ENCODE measurements around the gene TRABD2B.

The TRABD2B gene

DNA sequence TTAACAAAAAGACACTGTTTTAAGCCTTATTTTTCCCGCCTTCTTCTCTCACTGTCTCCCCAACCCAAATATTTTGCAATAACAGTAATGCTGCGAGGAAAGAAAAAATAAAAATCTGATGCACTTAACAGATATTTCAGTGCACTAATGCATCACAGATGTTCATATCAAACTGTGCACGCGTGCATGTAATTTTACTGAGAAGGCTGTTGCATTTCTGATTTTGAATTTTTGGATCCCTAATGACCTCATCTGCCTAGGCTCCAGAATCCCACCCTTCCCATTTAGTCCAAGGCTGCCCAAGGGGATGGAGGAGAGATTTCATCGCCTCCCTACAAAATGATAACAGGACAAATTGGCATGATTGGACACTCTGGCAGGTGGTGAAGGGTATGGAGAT, 5.5 kb downstream of the TRABD2B start:
- TF ChIP-seq EZH2 (IDR thresholded peaks at IDR 0.05; ENCODE audit: borderline replicate concordance, low read depth, low read length, severe bottlenecking) = no peak
- TF ChIP-seq, protein P1, sequence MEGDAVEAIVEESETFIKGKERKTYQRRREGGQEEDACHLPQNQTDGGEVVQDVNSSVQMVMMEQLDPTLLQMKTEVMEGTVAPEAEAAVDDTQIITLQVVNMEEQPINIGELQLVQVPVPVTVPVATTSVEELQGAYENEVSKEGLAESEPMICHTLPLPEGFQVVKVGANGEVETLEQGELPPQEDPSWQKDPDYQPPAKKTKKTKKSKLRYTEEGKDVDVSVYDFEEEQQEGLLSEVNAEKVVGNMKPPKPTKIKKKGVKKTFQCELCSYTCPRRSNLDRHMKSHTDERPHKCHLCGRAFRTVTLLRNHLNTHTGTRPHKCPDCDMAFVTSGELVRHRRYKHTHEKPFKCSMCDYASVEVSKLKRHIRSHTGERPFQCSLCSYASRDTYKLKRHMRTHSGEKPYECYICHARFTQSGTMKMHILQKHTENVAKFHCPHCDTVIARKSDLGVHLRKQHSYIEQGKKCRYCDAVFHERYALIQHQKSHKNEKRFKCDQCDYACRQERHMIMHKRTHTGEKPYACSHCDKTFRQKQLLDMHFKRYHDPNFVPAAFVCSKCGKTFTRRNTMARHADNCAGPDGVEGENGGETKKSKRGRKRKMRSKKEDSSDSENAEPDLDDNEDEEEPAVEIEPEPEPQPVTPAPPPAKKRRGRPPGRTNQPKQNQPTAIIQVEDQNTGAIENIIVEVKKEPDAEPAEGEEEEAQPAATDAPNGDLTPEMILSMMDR (IDR thresholded peaks at IDR 0.05; ENCODE audit: borderline replicate concordance, extremely low read depth, low read length, poor library complexity, severe bottlenecking) = no peak
- Histone ChIP-seq H2AFZ (ENCODE audit: low read depth, low read length) (no peak overlapping the region), H3K4me2 (ENCODE audit: insufficient read depth, low read length) (no peak overlapping the region), H3K79me2 (ENCODE audit: insufficient read depth, low read length) (no peaks in the 10 kb centered on the region), H3K36me3 (ENCODE audit: insufficient read depth, low read length) (no peaks in the 10 kb centered on the region), H3K9me3 (ENCODE audit: insufficient read depth, low read length, severe bottlenecking) (no peaks in the 10 kb centered on the region), H4K20me1 (ENCODE audit: insufficient read depth, low read length) (no peaks in the 10 kb centered on the region), H3K4me1 (ENCODE audit: insufficient read depth, low read length) (no peaks in the 10 kb centered on the region), H3K27me3 (ENCODE audit: insufficient read depth, low read length, poor library complexity) (peaks cover 6% of the 10 kb centered on the region), H3K27ac (ENCODE audit: low read length) (no peak overlapping the region), H3K9ac (ENCODE audit: low read depth, low read length) (no peak overlapping the region), H3K4me3 (ENCODE audit: low read depth in 1 of 2, low read length in 2 of 2) (no peak overlapping the region)
- no peak for ATAC-seq (ENCODE audit: insufficient read depth, low read depth)
- DNase-seq = no peak

DNA sequence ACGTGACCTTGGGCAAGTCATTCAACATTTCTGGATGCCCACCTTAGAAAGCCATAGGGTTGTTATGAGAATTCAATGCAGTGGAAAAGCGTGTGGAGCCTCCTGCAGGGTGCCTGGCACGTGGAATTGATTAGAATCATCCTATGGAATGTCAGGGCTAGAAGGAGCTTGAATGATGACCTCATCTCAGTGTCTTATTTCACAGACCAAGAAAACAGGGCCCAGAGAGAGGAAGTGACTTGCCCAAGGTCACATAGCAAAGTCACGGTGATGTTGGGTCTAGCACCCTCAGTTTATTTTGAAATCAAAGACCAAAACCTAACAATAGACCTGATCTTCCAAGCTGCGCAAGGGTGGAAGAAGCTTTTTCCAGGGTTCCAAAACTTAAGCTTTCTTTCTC, 6.0 kb downstream of the TRABD2B start:
- H2AFZ ChIP-seq (ENCODE audit: low read depth, low read length) = no peak overlapping the region
- no peaks in the 10 kb centered on the region for H3K36me3 ChIP-seq (ENCODE audit: insufficient read depth, low read length)
- H3K9ac ChIP-seq (ENCODE audit: low read depth, low read length) = no peak overlapping the region
- H3K27me3 ChIP-seq (ENCODE audit: insufficient read depth, low read length, poor library complexity) = peaks cover 6% of the 10 kb centered on the region
- ATAC-seq (ENCODE audit: insufficient read depth, low read depth) (no peak), DNase-seq (no peak)
- no peak overlapping the region for H3K4me2 ChIP-seq (ENCODE audit: insufficient read depth, low read length)
- no peaks in the 10 kb centered on the region for H3K4me1 ChIP-seq (ENCODE audit: insufficient read depth, low read length)
- H3K79me2 ChIP-seq (ENCODE audit: insufficient read depth, low read length) = no peaks in the 10 kb centered on the region
- no peak overlapping the region for H3K27ac ChIP-seq (ENCODE audit: low read length)
- no peaks in the 10 kb centered on the region for H3K9me3 ChIP-seq (ENCODE audit: insufficient read depth, low read length, severe bottlenecking)
- TF ChIP-seq, protein P1 (IDR thresholded peaks at IDR 0.05; ENCODE audit: borderline replicate concordance, extremely low read depth, low read length, poor library complexity, severe bottlenecking) = no peak
- no peak for TF ChIP-seq EZH2 (IDR thresholded peaks at IDR 0.05; ENCODE audit: borderline replicate concordance, low read depth, low read length, severe bottlenecking)
- H3K4me3 ChIP-seq (ENCODE audit: low read depth in 1 of 2, low read length in 2 of 2) = no peak overlapping the region
- no peaks in the 10 kb centered on the region for H4K20me1 ChIP-seq (ENCODE audit: insufficient read depth, low read length)

DNA sequence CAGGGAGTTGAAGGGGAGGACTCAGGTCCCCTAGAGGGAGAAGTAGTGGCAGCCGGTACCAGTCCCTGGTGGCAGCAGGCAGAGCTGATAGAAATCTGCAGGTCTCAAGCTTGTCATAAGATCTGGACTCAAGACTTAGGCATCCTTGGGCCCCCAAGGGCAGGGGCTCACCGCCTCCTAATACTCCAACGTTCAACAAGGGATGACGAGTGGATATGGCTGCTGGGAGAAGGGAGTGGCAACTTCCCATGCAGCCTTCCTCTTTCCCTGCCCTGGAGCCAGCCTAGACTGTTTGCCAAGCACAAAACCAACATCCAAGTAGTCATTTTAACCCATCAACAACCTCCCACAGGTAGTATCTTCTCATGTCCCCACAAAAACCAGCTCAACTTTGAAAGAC, 6.9 kb downstream of the TRABD2B start:
- H3K4me2 ChIP-seq (ENCODE audit: insufficient read depth, low read length) = no peak overlapping the region
- no peak overlapping the region for H3K4me3 ChIP-seq (ENCODE audit: low read depth in 1 of 2, low read length in 2 of 2)
- H3K9ac ChIP-seq (ENCODE audit: low read depth, low read length) = no peak overlapping the region
- no peak overlapping the region for H3K27ac ChIP-seq (ENCODE audit: low read length)
- H4K20me1 ChIP-seq (ENCODE audit: insufficient read depth, low read length) = no peaks in the 10 kb centered on the region
- DNase-seq = no peak
- no peaks in the 10 kb centered on the region for H3K79me2 ChIP-seq (ENCODE audit: insufficient read depth, low read length)
- no peak overlapping the region for H2AFZ ChIP-seq (ENCODE audit: low read depth, low read length)
- H3K27me3 ChIP-seq (ENCODE audit: insufficient read depth, low read length, poor library complexity) = peaks cover 6% of the 10 kb centered on the region
- TF ChIP-seq, protein P1 (IDR thresholded peaks at IDR 0.05; ENCODE audit: borderline replicate concordance, extremely low read depth, low read length, poor library complexity, severe bottlenecking) = no peak
- no peak for TF ChIP-seq EZH2 (IDR thresholded peaks at IDR 0.05; ENCODE audit: borderline replicate concordance, low read depth, low read length, severe bottlenecking)
- ATAC-seq (ENCODE audit: insufficient read depth, low read depth) = no peak
- H3K4me1 ChIP-seq (ENCODE audit: insufficient read depth, low read length) = no peaks in the 10 kb centered on the region
- no peaks in the 10 kb centered on the region for H3K36me3 ChIP-seq (ENCODE audit: insufficient read depth, low read length)
- H3K9me3 ChIP-seq (ENCODE audit: insufficient read depth, low read length, severe bottlenecking) = no peaks in the 10 kb centered on the region

DNA sequence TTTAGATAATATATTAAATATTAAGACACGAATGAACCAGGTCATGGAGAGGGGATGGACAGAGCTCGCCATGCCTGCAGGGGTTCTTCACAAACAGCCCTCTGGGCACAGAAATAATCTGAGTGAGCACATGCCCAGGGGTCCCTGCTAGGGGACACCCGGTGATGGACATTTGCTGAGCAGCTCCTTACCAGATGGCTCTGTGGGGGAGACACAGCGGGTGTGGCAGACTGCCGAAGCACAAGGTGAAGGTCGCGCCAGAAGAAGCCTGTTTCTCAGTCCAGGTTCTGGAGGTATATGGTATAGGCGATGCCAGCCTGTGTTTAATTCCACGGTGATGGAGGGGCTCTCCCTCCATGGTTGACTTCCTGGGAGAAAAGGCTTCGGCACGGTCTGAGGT, 9.6 kb downstream of the TRABD2B start:
- H3K4me2 ChIP-seq (ENCODE audit: insufficient read depth, low read length) = no peak overlapping the region
- TF ChIP-seq, protein P1 (IDR thresholded peaks at IDR 0.05; ENCODE audit: borderline replicate concordance, extremely low read depth, low read length, poor library complexity, severe bottlenecking) = no peak
- TF ChIP-seq EZH2 (IDR thresholded peaks at IDR 0.05; ENCODE audit: borderline replicate concordance, low read depth, low read length, severe bottlenecking) = no peak
- no peaks in the 10 kb centered on the region for H4K20me1 ChIP-seq (ENCODE audit: insufficient read depth, low read length)
- H3K79me2 ChIP-seq (ENCODE audit: insufficient read depth, low read length) = no peaks in the 10 kb centered on the region
- H3K27me3 ChIP-seq (ENCODE audit: insufficient read depth, low read length, poor library complexity) = peaks cover 9% of the 10 kb centered on the region
- no peak overlapping the region for H3K27ac ChIP-seq (ENCODE audit: low read length)
- H3K9me3 ChIP-seq (ENCODE audit: insufficient read depth, low read length, severe bottlenecking) = no peaks in the 10 kb centered on the region
- no peak overlapping the region for H3K4me3 ChIP-seq (ENCODE audit: low read depth in 1 of 2, low read length in 2 of 2)
- H3K36me3 ChIP-seq (ENCODE audit: insufficient read depth, low read length) = no peaks in the 10 kb centered on the region
- no peak overlapping the region for H3K9ac ChIP-seq (ENCODE audit: low read depth, low read length)
- no peaks in the 10 kb centered on the region for H3K4me1 ChIP-seq (ENCODE audit: insufficient read depth, low read length)
- DNase-seq = no peak
- no peak overlapping the region for H2AFZ ChIP-seq (ENCODE audit: low read depth, low read length)
- no peak for ATAC-seq (ENCODE audit: insufficient read depth, low read depth)

Measured in DND-41 (cell line).